Hypothalamus (tissue), 51 donors: ENCODE results near the gene DNASE1L1.

Source experiments
- DNase-seq, 51 donors: peaks; one replicate each; lab custom pipeline; 2025; lab: John Stamatoyannopoulos, UW

Gene DNASE1L1

DNA sequence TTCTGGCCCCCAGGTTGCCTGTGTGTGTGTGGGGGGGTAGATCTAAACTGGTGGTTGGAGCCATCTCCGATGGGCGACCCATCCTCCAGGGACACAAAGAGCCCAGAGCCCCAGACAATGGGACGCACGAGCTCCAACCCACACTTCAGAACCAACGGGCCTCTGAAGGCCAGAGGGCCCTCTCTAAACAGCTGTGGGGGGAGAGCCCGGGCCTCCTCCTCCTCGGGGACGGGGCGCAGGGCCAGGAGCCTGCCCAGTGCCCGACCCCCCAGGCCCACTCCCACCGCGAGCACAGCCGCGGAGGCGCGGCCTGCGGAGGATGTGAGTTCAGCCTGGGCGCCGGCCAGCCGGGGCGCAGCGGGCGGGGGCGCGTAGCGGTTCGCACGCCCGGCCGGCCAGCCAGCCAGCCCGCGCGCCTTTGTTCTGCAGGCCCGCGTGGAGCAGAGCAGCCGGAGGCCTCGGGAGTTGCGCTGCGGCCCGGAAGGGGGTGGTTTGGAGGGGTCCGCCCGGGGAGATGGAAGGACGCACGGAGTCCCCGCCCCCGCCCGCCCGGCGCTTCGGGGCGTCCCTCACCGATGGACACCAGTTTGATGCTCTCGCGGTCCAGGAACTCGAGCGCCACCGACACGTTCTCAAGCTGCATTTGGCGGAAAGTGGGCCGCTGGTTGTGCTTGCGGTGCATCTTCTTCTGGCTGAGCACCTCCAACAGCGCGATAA lies 38.6 kb downstream of the DNASE1L1 start:
- DNase-seq, result peak in 6 of 51 donors; percentile 26 to 46 (median 35)

DNA sequence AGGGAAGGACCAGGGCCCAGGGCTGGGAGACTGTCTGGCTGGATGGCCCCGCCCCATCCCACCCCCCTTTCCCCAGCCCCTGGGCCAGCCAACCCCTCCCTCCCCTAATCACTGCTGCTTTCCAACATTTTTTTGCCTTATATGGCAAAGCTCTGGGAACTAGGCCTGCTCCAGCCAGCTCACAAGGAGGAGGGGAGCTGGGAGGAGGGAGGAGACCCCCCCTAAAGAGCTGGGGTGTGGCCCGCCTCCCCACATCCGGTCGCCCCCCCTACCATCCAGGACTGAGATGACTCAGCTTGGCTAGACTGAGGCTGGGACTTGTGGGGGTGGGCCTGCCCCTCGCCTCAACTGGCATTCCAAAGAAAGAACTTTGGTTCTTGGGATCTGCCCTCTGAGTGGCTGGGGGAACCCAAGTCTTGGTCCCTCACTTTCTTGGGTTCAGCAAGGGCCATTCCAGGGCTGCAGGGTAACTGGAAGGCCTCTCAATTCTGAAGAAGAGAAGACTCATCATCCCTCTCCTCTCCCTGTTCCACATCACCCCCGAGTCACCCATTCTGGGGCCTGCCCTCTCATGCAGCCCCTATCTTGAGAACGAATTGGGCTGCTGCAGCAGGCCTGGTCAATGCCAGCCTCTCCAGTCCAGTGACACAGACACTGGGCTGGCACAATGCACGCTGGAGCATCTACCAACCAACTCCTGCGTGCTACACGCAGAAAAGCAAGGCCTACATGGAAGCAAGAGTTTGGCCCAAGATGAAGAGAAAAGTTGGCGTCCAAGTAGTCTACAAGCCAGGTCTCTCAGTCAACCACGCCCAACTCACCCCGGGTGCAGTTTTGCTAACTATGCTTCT lies 39.4 kb downstream of the DNASE1L1 start:
- DNase-seq, result peak in 34 of 51 donors; percentile 8 to 69 (median 28)

DNA sequence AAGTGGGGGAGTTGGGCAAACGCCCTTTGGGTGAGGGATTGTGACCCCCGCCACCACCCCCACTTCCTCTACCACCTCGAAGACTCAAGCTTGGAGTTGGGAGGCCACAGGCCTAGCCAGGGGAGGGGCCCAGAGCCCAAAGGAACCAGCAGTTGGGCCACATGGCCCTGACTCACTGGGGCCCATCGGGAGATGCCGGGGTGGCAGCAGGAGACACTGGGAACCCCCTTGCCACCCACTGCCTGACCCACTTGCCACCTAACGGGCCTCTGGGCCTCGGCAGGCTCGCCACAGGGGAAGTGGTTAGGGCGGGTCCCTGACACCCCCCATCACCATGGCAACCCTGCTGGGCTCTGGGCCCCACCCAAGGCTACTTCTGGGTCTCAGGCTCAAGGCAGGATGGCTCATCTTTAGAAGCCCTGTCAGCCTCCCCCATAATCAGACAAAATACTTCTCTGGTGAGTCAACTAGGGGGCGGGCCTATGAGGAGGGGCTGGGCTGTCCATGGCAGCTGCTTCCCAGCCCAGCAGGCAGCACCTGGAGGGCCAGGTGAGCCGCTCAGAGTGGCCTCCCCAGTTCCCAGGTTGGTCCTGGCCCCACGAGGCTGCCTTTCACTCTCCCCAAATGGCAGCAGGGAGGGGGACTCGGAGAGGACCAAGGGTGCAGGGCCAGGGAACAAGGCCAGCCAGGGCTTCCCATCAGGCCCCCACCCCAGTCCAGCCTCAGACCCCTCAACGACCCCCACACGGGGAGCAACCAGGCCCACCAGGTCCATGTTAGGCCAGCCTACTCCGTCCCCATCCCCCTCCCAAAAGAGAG lies 40.2 kb downstream of the DNASE1L1 start:
- DNase-seq, result peak in 3 of 51 donors; percentile 21 to 34 (median 27)

DNA sequence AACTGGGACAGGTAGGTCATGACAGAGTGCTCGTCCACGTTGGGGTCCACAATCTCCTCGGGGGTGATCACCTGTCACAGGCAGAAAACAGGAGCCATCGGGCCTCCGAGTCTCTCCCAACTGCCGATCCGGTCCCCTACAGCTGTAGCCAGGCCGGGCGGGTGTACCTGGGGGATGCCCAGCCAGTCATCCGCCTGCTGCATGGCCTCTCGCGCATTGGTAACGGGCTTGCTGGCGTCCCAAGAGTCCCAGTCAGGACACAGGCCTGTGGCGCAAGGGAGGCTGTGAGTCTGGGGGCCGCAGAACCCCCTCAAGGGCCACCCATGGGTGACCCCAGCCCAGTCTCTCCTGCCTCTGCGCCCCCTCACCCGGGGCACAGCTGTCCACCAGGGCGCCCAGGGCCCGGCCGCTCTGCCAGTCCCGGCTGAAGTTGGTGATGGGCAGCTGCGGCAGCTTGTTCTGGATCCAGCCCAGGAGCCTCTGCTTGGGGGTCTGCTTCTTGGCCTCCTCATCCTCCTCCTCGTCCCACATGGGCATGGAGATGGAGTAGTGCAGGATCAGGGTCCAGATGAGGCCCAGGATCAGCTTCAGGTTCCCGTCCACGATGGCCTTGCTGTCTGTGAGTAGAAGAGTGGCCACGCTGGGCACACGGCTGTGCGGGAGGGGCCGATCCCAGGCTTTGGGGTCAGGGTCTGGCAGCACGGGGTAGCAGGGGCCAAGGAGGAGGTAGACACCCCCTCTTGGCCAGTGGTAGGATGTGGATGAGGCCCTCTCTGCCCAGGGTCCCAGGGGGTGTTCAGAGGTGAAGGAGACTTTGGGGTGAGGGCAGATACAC lies 41.4 kb downstream of the DNASE1L1 start:
- no peak for DNase-seq

DNA sequence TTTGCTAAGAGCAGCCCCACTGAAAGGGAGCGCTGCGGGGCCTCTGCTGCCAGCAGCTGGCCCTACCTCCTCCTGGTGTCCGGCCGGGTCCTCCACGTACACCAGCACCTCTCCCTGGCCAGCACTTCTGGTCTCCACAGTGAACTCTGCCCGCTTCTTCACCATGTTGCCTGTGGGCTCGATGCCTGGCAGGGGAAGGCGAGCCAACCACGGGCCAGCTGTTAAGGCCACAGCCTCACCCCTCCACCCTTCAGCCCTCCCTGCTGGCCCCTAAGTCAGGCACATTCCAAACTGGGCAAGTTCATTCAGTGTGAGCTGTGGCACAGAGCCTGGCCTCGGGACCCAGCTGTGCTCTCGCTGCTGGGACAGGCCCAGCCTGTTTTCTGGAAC lies 42.4 kb downstream of the DNASE1L1 start:
- DNase-seq, result peak in 30 of 51 donors; percentile 4 to 64 (median 32)

DNA sequence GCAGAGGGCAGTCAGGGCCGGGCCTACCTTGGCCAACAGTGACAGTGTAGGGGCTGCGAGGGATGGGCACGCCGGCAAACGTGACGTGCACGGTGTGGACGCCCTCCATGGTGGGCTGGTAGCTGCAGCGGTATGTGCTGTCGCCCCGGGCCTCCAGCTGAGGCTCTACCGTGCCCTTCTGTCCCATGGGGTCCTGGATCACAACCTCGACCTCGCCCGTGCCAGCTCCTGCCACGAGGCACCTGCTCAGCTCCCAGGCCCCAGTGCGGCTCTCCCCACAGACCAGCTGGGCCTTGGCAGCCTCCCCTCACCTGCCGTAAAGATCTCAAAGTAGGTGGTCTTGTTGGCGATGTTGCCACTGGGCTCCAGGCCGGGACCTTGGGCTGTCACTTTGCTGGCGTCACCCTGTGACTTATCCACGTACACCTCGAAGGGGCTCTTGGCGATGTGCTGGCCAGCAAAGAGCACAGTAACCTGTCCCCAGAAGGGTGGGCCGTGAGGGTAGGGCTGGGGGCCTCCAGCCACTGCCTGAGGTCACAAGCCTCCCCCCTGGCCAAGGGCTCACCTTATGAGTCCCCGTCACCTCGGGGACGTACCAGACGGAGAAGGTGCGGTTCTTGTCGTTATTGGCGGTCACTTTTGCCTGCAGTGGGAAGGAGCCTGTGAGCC lies 42.9 kb downstream of the DNASE1L1 start:
- DNase-seq, result peak in 1 of 51 donors; percentile 19

DNA sequence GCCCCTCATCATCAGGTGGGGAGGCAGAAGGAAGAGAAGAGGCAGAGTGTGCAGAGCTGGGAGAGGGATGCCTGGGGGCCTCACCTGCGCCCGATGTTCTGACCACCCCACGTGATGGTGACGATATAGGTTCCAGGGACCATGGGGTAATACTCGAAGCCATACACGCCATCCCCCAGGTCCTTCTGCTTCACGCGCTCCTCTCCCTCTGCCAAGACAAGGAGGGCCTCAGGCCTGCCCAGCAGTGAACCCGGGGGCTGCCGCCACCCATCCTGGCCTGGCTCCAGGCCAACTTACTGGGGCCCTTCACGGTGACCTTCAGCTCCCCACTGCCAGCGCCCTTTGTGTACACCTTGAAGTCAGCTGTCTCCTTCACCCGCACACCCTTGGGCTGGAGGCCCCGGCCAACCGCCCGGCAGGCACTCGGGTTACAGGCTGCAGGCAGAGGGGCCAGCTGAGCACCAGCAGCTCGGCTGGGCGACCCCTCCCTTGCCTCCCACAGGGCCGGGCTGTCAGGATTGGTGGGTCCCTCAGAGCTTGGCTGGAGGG lies 43.9 kb downstream of the DNASE1L1 start:
- DNase-seq, result no peak

DNA sequence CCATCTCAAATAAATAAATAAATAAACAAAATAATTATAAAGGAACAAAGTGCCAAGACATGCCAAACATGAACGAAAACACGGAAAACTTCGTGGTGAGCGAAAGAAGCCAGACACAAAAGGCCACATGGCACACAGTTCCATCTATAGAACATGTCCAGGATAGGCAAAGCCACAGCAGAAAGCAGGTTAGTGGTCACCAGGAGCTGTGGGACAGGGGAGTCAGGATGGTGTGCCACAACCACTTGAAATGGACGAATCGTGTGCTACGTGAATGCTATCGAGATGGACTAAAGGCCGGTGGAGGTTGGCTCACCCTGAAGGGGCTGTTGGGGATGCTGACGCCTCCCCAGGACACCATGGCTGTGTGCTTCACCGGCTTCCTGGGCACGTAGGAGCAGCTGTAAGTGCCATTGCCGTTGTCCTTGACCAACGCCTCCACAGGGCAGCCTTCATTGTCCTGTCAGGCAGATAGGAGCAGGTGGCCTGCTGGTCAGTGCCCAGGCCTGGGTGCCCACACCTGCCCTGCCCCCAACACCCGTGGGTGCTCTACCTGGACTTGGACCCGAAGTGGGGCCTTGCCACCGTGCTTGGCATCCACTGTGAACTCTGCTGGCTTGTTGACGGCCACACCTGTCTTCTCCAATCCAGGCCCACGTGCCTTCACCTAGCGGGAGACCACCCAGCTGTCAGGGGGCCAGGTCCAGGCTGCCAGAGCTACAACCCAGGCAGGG lies 45.2 kb downstream of the DNASE1L1 start:
- DNase-seq, result no peak

DNA sequence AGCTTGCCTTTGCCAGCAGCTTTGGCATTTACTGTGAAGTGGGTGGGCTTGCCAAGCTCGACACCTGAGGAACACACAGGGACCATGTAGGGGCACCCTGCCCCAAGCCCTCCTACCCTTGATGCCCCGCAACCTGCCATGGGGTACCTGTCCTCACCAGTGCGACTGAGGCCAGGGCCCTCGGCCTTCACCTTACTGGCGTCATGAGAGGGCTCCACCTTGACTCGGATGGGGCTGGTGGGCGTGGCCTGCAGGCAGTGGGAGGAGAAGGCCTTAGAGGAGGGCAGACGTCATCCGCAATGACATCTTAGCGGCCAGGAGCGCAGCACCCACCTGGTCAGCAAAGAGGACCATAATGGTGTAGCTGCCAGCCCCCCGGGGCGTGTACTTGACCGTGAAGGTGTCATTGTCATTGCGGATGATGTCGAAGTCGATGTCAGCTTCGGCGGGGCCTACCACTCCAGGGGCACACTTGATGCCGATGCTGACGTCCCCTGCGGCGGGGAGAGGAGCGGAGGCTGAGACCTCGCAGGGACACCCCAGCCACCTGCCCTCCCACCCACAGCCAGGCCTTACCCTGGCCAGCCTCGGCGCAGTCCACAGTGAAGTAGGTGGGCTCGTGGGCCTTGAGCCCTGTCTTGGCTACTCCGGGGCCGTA lies 46.8 kb downstream of the DNASE1L1 start:
- DNase-seq, result no peak

DNA sequence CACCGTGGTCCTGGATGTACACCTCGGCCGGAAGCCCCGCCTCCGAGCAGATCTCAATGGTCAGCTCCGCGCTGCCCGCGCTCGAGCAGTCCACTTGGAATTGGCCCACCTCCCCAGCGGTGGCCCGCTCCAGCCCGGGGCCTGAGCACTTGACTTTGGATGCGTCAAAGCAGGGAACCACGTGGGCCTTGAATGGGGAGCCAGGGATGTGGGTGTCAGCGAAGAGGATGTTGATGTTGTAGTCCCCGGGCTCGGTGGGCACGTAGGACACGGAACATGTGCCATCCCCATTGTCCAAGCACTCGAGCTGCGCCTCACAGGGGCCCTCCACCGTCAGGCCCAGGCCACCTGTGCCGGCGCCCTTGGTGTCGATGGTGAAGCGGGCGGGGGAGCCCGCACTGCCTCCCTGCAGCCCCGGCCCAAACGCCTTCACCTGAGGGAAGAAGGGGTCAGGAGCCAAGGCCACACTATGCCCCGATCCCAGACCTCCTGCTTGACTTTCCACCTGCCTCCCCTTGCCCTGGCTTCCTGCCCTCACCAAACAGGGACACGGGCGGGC lies 48.8 kb downstream of the DNASE1L1 start:
- DNase-seq, result no peak

DNA sequence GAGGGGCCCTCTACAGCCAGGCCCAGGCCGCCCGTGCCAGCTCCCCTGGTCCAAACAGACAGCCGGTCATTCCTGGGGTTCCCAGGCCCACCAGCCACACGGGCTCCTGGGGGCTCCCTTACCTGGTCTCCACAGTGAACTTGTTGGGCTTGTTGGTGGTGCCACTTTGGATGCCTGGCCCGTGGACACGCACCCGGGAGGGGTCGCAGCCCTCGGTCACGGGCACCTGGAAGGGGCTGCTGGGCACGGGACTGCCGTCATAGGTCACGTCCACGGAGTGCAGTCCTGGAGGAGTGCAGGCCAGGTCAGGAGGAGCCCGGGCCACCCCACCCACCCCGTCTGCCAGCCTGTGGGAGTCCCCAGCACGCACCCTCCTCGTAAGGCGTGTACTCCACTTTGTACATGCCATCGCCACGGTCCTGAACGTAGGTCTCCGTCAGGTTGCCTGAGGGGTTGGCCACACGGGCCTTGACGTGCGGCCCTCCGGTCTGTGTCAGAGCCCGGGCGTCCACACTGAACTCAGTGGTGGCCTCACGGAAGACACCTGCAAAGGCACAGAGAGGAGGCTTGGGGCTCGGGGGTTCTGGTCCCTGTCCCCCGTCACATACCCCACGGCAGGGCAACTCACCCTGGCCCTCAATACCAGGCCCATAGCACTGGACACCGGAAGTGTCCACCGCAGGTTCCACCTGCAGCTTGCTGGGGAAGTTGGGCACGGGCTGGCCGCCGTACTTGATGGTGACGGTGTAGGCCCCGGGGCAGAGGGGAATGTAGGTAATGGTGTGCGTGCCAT lies 49.5 kb downstream of the DNASE1L1 start:
- no peak for DNase-seq

DNA sequence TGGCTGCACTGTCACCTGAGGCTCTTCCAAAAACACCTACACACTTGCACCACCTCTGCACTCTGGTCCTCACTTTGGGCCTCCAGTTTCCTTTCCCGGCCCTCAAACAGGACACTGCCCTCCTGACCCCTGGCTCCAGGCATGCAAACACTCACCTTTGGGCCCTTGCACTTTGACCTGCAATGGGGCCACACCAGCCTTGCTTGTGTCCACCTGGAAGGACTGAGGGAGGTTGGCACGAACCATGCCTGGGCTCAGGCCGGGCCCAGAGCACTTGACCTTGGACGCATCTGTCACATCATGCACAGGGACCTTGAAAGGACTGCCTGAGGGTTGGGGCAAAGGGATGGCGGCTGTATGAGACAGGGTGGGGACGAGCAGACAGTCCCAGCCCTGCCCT lies 50.2 kb downstream of the DNASE1L1 start:
- no peak for DNase-seq

DNA sequence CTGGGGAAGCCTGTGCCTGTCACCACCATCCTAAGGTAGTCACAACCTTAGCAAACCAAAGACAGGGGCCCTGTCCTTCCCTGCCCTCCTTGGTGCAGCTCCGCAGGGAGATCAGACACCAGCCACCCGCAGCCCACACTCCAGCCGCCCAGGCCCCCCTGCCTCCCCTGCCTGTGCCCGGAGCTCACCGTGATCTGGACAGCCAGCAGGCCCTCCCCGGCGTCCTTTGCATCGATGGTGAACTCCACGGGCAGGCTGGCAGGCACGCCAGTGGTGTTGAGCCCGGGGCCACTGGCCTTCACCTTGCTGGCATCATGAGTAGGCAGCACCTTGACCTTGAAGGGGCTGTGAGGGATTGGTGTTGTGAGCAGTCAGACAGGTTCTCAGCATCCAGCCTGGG lies 51.0 kb downstream of the DNASE1L1 start:
- DNase-seq, result no peak

DNA sequence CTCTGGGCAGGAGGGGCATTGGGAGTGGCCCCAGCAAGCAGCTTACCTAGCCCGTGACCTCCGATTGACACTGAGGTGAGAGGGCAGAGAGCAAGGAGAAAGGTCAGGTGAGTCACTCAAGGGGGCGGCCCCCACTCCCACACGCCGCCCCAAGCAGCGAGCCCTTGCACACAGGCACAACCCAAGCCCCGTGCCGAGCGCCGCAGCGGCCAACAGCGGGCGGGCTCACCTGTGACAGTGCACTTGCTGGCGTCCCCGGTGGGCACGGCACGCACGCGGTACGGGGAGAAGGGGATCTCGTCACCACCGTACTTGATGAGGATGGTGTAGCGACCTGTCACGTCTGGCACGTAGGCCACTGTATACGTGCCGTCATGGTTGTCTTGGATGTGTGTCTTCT lies 51.8 kb downstream of the DNASE1L1 start:
- no peak for DNase-seq

DNA sequence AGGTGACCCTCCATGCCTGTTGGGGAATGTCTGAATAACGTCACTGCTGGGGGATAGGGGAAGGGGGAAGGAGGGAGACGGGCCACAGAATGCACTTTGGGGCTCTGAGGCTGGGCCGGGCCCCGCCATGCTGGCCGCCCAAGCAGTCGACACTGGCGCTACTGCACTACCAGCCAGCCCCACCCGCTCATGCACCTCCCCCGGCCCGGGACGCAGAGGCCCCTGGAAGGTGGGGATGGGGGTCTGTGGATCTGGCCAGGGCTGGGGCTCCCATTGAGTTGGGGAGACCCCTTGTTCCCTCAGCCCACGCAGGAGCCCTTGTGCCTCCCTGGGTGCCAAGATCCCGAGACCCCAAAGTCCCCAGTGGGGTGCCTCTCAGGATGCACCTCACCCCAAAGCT lies 52.5 kb downstream of the DNASE1L1 start:
- no peak for DNase-seq

DNA sequence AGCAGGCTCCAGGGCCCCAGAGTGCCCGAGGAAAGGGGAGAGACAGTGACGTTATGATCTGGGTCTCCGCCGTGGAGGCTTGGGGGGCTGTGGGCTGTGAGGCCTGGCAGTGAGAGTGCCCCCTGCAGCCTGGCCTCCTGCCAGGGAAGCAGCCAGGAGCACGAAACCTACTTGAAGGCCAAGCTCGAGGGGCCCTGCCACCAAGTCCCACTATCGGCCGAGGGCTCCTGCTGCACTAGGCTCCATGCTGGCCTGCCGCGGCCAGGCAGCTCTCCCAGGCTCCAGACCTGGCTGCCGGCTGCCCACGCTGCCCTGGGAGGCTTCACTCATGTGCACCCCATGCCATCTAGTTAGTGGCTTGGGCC lies 53.3 kb downstream of the DNASE1L1 start:
- DNase-seq, result peak in 6 of 51 donors; percentile 3 to 28 (median 16)
